Measurements from ENCODE around the gene MYL6.
"Not testable (repeated sequence)": the region's sequence is repeated elsewhere in the genome, so short reads cannot be mapped to it uniquely, and the experiment has no call there.

The MYL6 gene

DNA sequence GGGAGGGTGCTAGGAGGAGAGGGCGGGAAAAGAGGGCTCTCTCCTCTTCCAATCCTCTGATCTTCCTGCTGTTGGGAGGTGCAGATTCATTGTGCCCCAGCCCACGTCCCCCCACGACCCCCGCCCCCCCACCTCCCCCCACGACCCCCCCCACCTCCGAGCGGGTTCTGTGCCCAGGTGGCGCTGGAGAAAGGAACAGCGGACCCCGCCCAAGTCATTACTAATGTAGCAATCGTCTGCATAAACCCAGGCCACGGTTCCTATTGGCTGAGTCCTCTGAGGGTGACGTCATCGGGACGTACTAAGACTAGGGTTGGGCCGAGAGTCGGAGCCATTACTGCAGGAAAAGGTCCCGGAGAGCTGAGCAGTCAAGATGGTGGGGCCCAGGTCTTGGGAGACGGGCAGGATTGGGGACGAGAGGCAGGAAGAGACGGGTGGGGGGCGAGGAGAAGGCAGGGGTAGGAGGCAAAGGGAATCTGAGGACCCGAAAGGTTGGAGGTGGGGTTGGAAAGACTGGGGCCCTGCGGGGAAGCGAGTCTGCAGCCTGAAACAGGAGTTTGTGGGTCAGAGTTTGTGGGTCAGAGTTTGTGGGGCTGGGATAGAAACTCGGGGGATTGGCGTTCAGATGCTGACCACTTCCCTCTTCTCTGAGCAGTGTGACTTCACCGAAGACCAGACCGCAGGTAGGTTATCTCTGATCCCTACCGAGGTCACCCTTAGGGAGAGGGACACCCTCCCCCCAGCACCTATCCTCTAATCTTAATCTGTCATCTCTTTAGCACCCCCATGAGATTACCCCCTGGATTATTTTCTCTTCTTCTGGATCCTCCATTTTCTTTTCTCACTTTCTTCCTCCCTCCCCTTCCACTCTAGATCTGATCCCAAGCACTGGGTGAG lies at the start of gene MYL6:
MYL6 (plus strand) TSS at position 331 of the 897 bp plus-strand sequence; CDS start at position 374, 43 bp downstream.
- DNase-seq (ENCODE audit: low read depth), result peak; percentile 97

DNA sequence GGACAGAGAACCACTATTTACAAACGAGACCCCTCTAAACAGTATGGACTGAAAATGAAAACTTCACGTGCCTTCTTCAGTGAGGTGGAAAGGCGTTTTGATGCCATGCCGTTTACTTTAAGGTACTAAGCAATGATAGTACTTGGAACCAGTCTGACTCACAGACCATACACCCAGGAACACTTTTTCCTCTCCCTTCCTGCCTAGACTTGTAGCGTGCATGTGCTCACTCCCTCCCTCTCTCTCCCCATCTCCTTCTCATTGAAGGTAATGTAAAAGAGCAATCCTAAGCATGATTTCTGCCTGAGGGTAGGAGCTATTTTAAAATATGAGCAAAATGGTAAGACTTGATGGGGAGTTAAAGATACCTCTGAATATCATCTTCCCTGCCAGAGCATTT lies 47.6 kb upstream of the MYL6 start:
- no peak for DNase-seq (ENCODE audit: low read depth)

GRCh38 chr12:56114084-56114483 lies 44.1 kb upstream of the MYL6 start:
- no peak for DNase-seq (ENCODE audit: low read depth)

DNA sequence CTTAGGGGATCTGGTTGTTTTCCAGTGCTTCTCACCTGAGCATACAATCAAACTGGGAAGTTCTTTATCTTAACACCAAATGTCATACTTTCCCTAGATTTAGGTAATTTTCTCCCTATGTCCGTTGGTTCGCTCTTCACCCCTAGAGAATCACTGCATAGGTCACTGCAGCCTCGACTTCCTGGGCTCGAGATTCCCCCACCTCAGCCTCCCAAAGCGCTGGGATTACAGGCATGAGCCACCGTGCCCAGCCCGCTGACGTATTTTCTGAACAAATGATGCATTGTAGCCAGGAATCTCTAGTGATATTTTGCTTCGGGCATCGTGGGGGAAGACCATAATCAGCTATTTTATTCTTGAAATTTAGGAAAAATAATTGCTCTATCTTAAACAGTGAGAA lies 42.8 kb upstream of the MYL6 start:
- DNase-seq (ENCODE audit: low read depth), result peak; percentile 33

- peak; percentile 89 for DNase-seq (ENCODE audit: low read depth)
Observed at GRCh38 chr12:56116267-56117081, 41.7 kb upstream of the MYL6 start, which contains the start of gene RPL41. Gene RPL41, plus strand, starts transcription at chr12:56116633.

DNA sequence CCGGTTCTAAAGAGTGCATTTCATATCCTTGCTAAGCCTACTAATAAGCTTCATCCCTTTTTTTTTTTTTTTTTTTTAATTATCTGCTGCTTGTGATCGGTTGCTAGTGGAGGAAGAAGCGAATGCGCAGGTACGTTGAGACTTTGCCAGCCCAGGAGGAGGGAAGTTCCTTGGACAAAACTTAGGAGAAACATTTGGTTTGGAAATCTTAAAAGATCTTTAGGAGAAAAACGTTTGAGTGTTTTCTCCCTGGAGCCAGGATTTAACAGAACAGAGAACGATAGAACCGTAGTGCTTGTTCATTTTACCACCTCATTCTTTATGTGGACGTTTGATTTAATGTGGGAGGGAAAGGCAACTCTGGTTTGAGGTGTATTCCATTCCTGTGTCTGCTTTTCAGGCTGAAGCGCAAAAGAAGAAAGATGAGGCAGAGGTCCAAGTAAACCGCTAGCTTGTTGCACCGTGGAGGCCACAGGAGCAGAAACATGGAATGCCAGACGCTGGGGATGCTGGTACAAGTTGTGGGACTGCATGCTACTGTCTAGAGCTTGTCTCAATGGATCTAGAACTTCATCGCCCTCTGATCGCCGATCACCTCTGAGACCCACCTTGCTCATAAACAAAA lies 41.0 kb upstream of the MYL6 start:
- DNase-seq (ENCODE audit: low read depth), result not testable (repeated sequence)

GRCh38 chr12:56117778-56118687 lies 40.1 kb upstream of the MYL6 start, which contains the start of gene ZC3H10:
Gene ZC3H10, plus strand, starts transcription at chr12:56118266. Its CDS starts 2,297 bp downstream, at chr12:56120563.
- DNase-seq (ENCODE audit: low read depth), result peak; percentile 100

- no peak for DNase-seq (ENCODE audit: low read depth)
Observed at GRCh38 chr12:56118688-56119357, 39.3 kb upstream of the MYL6 start.

DNA sequence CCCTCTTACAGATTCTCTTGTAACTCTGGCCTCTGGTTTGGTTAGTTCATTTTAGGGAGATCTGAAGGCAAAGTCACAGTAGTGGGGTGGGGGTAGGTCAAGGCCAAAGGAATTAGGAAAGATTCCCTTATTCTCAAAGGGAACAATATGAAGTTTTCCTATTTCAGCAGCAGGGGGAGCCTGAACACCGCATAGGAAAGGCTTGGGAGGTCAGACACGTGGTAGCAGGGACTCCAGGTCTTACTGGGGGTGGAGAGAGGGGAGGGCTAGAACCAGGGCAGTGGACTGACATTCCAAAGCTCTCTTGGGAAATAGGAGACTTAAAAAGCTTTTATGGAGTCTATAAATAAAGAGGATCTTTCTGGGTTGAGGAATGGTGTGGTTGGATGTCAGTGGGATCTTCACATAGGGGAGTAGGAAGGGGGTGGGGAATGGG lies 38.8 kb upstream of the MYL6 start:
- DNase-seq (ENCODE audit: low read depth), result peak; percentile 92

DNA sequence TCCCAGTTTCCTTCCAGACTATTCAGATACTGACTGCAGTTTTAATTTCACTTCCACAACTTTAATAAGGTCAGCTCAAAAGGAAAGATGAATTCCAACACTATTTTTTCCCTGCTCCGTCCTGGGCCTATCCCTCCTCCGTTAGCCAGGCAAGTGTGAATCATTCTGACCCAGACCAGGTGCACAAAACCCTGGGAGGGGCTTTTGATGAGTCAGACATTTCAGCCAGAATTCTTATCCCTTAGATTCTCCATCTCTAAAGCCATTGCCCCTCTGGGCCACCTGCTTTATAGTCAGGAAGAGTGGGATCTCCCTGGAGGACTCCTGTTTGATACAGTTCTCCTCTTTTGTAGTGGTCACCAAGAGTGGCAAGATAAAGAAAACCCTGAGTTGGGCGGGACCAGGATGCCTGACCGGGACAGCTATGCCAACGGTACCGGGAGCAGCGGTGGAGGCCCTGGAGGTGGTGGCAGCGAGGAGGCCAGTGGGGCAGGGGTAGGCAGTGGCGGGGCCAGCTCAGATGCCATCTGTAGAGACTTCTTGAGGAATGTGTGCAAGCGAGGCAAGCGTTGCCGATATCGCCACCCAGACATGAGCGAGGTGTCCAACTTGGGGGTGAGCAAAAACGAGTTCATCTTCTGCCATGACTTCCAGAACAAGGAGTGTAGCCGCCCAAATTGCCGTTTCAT lies 37.9 kb upstream of the MYL6 start:
- DNase-seq (ENCODE audit: low read depth), result no peak

DNA sequence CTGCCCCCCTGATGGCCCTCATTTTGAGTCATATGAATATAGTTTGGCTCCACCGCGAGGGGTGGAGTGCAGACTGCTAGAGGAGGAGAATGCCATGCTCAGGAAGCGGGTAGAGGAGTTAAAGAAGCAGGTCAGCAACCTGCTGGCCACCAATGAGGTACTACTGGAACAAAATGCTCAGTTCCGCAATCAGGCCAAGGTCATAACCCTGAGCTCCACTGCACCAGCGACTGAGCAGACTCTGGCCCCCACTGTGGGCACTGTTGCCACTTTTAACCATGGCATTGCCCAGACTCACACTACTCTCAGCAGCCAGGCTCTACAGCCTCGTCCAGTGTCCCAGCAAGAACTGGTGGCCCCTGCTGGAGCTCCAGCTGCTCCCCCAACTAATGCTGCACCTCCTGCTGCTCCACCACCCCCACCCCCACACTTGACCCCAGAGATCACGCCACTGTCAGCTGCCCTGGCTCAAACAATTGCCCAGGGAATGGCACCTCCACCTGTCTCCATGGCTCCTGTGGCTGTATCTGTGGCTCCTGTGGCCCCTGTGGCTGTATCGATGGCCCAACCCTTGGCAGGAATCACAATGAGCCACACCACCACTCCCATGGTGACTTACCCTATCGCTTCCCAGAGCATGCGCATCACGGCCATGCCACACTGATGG lies 36.8 kb upstream of the MYL6 start:
- DNase-seq (ENCODE audit: low read depth), result no peak

- peak; percentile 22 for DNase-seq (ENCODE audit: low read depth)
Observed at GRCh38 chr12:56122637-56123036, 35.5 kb upstream of the MYL6 start.

DNA sequence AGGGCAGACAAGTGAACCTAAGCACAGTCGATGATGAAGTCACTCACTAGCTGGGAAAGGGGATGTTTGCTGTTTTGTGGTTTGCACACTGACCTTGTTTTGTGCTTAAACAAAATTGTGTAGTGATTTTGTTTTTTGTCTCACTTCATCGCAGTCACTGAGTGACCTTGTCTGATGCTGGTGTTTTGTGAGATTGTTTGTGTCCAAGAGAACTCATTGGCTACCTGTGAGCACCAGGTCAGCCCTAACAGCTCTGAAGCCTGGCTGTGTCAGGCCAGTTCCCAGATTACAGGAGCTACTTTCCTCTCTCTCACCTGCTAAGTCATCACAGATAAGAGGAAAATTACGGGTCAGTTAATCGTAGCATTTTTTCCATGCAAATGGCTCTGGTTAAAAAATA lies 34.0 kb upstream of the MYL6 start:
- no peak for DNase-seq (ENCODE audit: low read depth)

- no peak for DNase-seq (ENCODE audit: low read depth)
Observed at GRCh38 chr12:56126732-56127239, 31.4 kb upstream of the MYL6 start.

DNA sequence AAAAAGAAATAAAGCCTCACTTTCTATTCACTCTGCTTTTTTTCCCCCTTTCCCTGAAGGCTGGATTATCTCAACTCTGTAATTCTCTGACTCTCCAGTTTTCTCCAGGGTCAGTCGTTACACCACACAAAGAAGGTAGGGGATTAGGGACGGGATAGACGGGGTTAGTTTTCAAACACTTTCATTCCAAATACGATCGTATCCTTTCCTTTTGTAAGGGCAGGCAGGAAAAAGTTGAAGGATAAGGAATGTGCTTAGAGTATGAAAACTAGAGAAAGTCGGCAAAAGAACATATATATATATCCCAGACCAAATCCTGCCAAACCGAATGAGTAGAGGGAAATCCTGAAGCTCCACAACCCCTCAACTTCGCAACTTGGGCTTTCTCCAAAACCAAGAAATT lies 30.7 kb upstream of the MYL6 start:
- DNase-seq (ENCODE audit: low read depth), result no peak

DNA sequence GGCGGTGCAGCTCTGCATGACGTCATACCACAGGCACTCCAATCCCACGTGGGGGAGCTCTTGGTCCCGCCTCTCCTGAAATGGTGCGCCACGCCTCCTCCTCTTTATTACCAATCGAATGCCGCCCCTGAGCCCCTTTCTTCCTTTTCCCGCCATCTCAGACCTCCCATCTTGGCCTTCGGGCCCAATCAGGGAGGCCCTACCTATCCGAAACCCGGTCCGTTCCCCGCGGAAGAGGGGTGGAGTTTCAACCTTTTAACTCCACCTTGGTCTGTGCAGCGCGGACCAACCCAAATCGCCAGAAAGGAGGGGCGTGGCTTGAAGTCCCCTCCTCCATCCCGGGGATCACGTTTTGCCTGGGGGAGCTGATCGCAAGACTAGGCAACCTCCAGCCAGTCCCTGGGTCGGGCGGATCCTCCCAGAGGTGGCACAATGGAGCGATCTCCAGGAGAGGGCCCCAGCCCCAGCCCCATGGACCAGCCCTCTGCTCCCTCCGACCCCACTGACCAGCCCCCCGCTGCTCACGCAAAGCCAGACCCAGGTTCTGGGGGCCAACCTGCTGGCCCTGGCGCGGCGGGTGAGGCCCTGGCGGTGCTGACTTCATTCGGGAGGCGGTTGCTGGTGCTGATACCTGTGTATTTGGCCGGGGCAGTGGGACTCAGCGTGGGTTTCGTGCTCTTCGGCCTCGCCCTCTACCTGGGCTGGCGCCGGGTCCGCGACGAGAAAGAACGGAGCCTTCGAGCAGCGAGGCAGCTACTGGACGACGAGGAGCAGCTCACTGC lies 30.1 kb upstream of the MYL6 start, which contains the start of gene ESYT1:
ESYT1 (plus strand) TSS at position 380 of the 782 bp plus-strand sequence; CDS start at position 433, 53 bp downstream.
- DNase-seq (ENCODE audit: low read depth), result peak; percentile 100

DNA sequence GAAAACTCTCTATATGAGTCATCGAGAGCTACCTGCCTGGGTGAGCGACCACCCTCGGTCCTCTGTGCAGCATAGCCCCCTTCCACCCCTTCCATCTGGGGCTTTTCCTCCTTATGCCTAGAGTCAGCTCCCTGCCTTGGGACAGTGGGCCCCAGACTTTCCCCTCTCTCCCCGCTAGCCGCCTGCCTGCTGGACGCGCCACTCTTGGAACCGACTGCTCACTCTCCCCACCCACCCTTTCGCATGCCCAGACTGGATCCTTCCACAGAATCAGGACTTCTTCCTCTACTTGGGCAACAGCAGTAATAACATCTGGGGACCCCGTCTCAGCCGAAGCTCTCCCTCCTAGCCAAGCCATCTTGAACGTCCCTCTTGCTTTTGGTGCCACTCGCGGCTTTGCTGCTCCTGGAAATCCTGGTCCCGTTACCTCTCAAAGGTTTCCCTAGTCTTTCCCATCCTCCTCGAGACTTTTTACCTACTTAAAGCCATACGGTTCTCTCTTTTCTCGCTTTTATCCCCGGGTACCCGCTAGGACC lies 29.4 kb upstream of the MYL6 start:
- no peak for DNase-seq (ENCODE audit: low read depth)
